Keratinocyte (primary cell): ENCODE measurements around the gene ADAMTSL5. TPM values are rescaled to one million over a fixed set of nuclear protein-coding genes. Genes with fewer than 3 reads are reported as not detected.

ENCODE experiments used
- DNase-seq: peaks from one replicate; pipeline ENCODE4 v3.0.0-alpha.2; 2011; ENCODE audit warnings: low read depth, missing footprints, low spot score
- FAIRE-seq: peaks from 2 replicates; lab custom pipeline; 2011; peaks lifted over from hg19 to GRCh38; lab: Jason Lieb, UNC
- H2AFZ ChIP-seq: 2 replicates; pipeline ENCODE4 v1.6.0; 2012; ENCODE audit warnings: low read length, control low read depth, inconsistent platforms; ENCODE audit not compliant: control insufficient read depth
- H3K27ac ChIP-seq: 2 replicates; pipeline ENCODE4 v1.5.1; 2011; ENCODE audit warnings: low read length; ENCODE audit not compliant: control insufficient read depth, insufficient read depth
- H3K27me3 ChIP-seq: 3 replicates; pipeline ENCODE4 v1.6.0; 2011; ENCODE audit warnings: low read length; ENCODE audit not compliant: control insufficient read depth, insufficient read depth; ENCODE audit errors: extremely low read depth
- H3K36me3 ChIP-seq, 2 experiments: 2 replicates in 1 of 2; 3 replicates in 1 of 2; pipeline ENCODE4 v1.5.1; 2011; ENCODE audit warnings: low read length in 2 of 2, mild to moderate bottlenecking in 1 of 2; ENCODE audit not compliant: control insufficient read depth in 2 of 2, insufficient read depth in 2 of 2; ENCODE audit errors: extremely low read depth in 1 of 2
- H3K4me1 ChIP-seq: 3 replicates; pipeline ENCODE4 v1.5.1; 2011; ENCODE audit warnings: low read length; ENCODE audit not compliant: control insufficient read depth, insufficient read depth; ENCODE audit errors: extremely low read depth
- H3K4me2 ChIP-seq: 3 replicates; pipeline ENCODE4 v1.6.0; 2011; ENCODE audit warnings: low read depth, low read length; ENCODE audit not compliant: control insufficient read depth, insufficient read depth; ENCODE audit errors: extremely low read depth
- H3K4me3 ChIP-seq, 3 experiments: fragments of 200-600 bp in 1 of 3; sonication (generic) in 1 of 3; 2 replicates in 2 of 3; 3 replicates in 1 of 3; pipeline ENCODE4 v1.5.1; 2011 to 2016; ENCODE audit warnings: low read length in 3 of 3, mild to moderate bottlenecking in 3 of 3, control low read depth in 2 of 3, inconsistent platforms in 1 of 3, low read depth in 1 of 3, mixed read lengths in 1 of 3, mixed run types in 1 of 3, moderate library complexity in 1 of 3; ENCODE audit not compliant: control insufficient read depth in 2 of 3, insufficient read depth in 2 of 3; ENCODE audit errors: extremely low read depth in 1 of 3
- H3K79me2 ChIP-seq: 2 replicates; pipeline ENCODE4 v1.6.0; 2012; ENCODE audit warnings: low read length; ENCODE audit not compliant: control insufficient read depth, insufficient read depth
- H3K9ac ChIP-seq: 3 replicates; pipeline ENCODE4 v1.6.0; 2011; ENCODE audit warnings: low read length; ENCODE audit not compliant: control insufficient read depth, insufficient read depth; ENCODE audit errors: extremely low read depth
- H3K9me1 ChIP-seq: 3 replicates; pipeline ENCODE4 v1.6.0; 2011; ENCODE audit warnings: low read length; ENCODE audit not compliant: control insufficient read depth, insufficient read depth; ENCODE audit errors: extremely low read depth
- H3K9me3 ChIP-seq: 2 replicates; pipeline ENCODE4 v1.5.1; 2012; ENCODE audit warnings: low read depth, low read length; ENCODE audit not compliant: control insufficient read depth
- H4K20me1 ChIP-seq: 3 replicates; pipeline ENCODE4 v1.6.0; 2011; ENCODE audit warnings: low read length; ENCODE audit not compliant: control insufficient read depth, insufficient read depth; ENCODE audit errors: extremely low read depth
- CTCF ChIP-seq, 3 experiments: IDR thresholded peaks in 1 of 3; conservative IDR thresholded peaks in 1 of 3; optimal IDR thresholded peaks in 1 of 3; 2 replicates in 2 of 3; 3 replicates in 1 of 3; pipeline versions ENCODE3 to v1.5.1; 2011; ENCODE audit warnings: low read length in 3 of 3, mild to moderate bottlenecking in 3 of 3, moderate library complexity in 2 of 3, control low read depth in 1 of 3, inconsistent platforms in 1 of 3; ENCODE audit not compliant: insufficient read depth in 2 of 3; ENCODE audit errors: extremely low read depth in 1 of 3
- EZH2 ChIP-seq: IDR thresholded peaks from one replicate; pipeline ENCODE4 v1.6.1; 2012; ENCODE audit warnings: inconsistent platforms, mild to moderate bottlenecking, low read length, moderate library complexity
- dilution Hi-C: fragments of 300-500 bp; cut with MboI; formaldehyde crosslinking; loops from one replicate; pipeline ENCODE4 v1.7.0; 2020; ENCODE audit warnings: low sequenced_read_pairs; ENCODE audit not compliant: extremely low pct_ligation_motif_present
- polyA plus RNA-seq, 5 experiments: library from polyadenylated mRNA; depleted of rRNA in 3 of 5; stranded (reverse) in 3 of 5; stranded (forward) in 1 of 5; unstranded in 1 of 5; fragments of >200 nt; gene quantifications; 1 replicate in 1 of 5; 2 replicates in 3 of 5; 3 replicates in 1 of 5; pipeline versions ENCODE4 v1.2.1 to v1.2.3, GENCODE V29; 2011 to 2012; ENCODE audit warnings: missing spikeins in 2 of 5, low read depth in 1 of 5, low replicate concordance in 1 of 5

ADAMTSL5 gene
- polyA plus RNA-seq, 1 donor (not counting 4 experiments of a cell fraction or from before 2014, with no cell fraction given) = 4.2 TPM

- Histone ChIP-seq H3K9me1 (no peaks in the 10 kb centered on the region), H3K79me2 (no peaks in the 10 kb centered on the region), H3K27ac (no peak overlapping the region), H3K9ac (no peak overlapping the region), H2AFZ (no peak overlapping the region), H3K4me1 (peaks cover 16% of the 10 kb centered on the region), H3K9me3 (no peaks in the 10 kb centered on the region), H3K27me3 (peaks cover 56% of the 10 kb centered on the region), H3K36me3 (no peaks in the 10 kb centered on the region), H3K4me3 (no peak overlapping the region), H4K20me1 (peaks cover 9% of the 10 kb centered on the region), H3K4me2 (no peak overlapping the region)
- FAIRE-seq (no peak), DNase-seq (no peak)
- TF ChIP-seq EZH2 (peak; percentile 85), CTCF (optimal IDR thresholded peaks at IDR 0.05 in 1 of 3, IDR thresholded peaks at IDR 0.05 in 1 of 3, conservative IDR thresholded peaks at IDR 0.05 in 1 of 3; ENCODE audit: extremely low read depth in 1 of 3, insufficient read depth in 2 of 3, low read length in 3 of 3) (no peak)
- dilution Hi-C loops = no loop called here
Measured at GRCh38 chr19:1466461-1467214, 46.2 kb downstream of the ADAMTSL5 start.

GRCh38 chr19:1466018-1466460, 46.8 kb downstream of the ADAMTSL5 start:
- Histone ChIP-seq H3K4me2 (peak overlapping the region; percentile 41), H3K9me3 (no peaks in the 10 kb centered on the region), H3K9me1 (no peaks in the 10 kb centered on the region), H3K27ac (no peak overlapping the region), H3K36me3 (no peaks in the 10 kb centered on the region), H4K20me1 (peaks cover 4% of the 10 kb centered on the region), H3K79me2 (no peaks in the 10 kb centered on the region), H3K4me3 (no peak overlapping the region), H3K4me1 (peaks cover 14% of the 10 kb centered on the region), H2AFZ (no peak overlapping the region), H3K9ac (no peak overlapping the region), H3K27me3 (peaks cover 50% of the 10 kb centered on the region)
- no peak for TF ChIP-seq CTCF (optimal IDR thresholded peaks at IDR 0.05 in 1 of 3, IDR thresholded peaks at IDR 0.05 in 1 of 3, conservative IDR thresholded peaks at IDR 0.05 in 1 of 3; ENCODE audit: extremely low read depth in 1 of 3, insufficient read depth in 2 of 3, low read length in 3 of 3)
- no peak for TF ChIP-seq EZH2
- dilution Hi-C loops = no loop called here
- FAIRE-seq = no peak
- no peak for DNase-seq
